PC-3 (cell line): ENCODE data around the gene COL16A1. TPM values are rescaled to one million over a fixed set of nuclear protein-coding genes. Genes with fewer than 3 reads are reported as not detected.
A peak's percentile ranks its signal among the peaks of the same experiment; 100 is the strongest.

Source experiments
- ATAC-seq: fragments of 200-7000 bp; cut with Tn5 transposase; 2 replicates; pipeline ENCODE4 v1.9.1; 2020; ENCODE audit warnings: mild to moderate bottlenecking, moderate library complexity
- BruUV-seq: library from RNA; stranded (reverse); fragments of 400-500 nt; replicated peaks from 2 replicates; lab custom pipeline; 2021; lab: Mats Ljungman, UMichigan
- CTCF ChIA-PET: fragments of 300-600 bp; sonication (Branson Sonifier 250); formaldehyde crosslinking; loops from one replicate; lab custom pipeline; 2022; ENCODE audit warnings: antibody characterized with exemption; lab: Charles Lee
- POLR2A ChIA-PET: fragments of 300-600 bp; sonication (Branson Sonifier 250); formaldehyde crosslinking; loops from one replicate; lab custom pipeline; 2022; ENCODE audit warnings: antibody characterized with exemption; ENCODE audit not compliant: unreplicated experiment; lab: Charles Lee
- DNase-seq: peaks from one replicate; pipeline ENCODE4 v3.0.0-alpha.2; 2015
- H2AFZ ChIP-seq: fragments of 300-600 bp; sonication (generic); 2 replicates; pipeline ENCODE4 v1.6.0; 2016; ENCODE audit warnings: antibody characterized with exemption, low read length
- H3F3A ChIP-seq: fragments of 300-600 bp; sonication (generic); one replicate; pipeline ENCODE4 v1.6.0; 2017; ENCODE audit warnings: antibody characterized with exemption, low read length, control low read depth, mild to moderate bottlenecking; ENCODE audit not compliant: unreplicated experiment
- H3K27ac ChIP-seq: fragments of 300-600 bp; sonication (generic); 2 replicates; pipeline ENCODE4 v1.5.1; 2016; ENCODE audit warnings: mild to moderate bottlenecking, low read length
- H3K27me3 ChIP-seq: fragments of 300-600 bp; sonication (generic); 2 replicates; pipeline ENCODE4 v1.6.1; 2016; ENCODE audit warnings: low read length, mixed read lengths
- H3K36me3 ChIP-seq: fragments of 300-600 bp; sonication (generic); 2 replicates; pipeline ENCODE4 v1.6.1; 2016; ENCODE audit warnings: low read depth, mixed run types, low read length, mixed read lengths
- H3K4me1 ChIP-seq: fragments of 300-600 bp; sonication (generic); 2 replicates; pipeline ENCODE4 v1.5.1; 2016; ENCODE audit warnings: low read length; ENCODE audit not compliant: insufficient read depth
- H3K4me2 ChIP-seq: fragments of 300-600 bp; sonication (generic); 2 replicates; pipeline ENCODE4 v1.6.0; 2016; ENCODE audit warnings: low read length
- H3K4me3 ChIP-seq: fragments of 300-600 bp; sonication (generic); 2 replicates; pipeline ENCODE4 v1.5.1; 2016; ENCODE audit warnings: mild to moderate bottlenecking, low read length, mixed read lengths
- H3K79me2 ChIP-seq: fragments of 300-600 bp; sonication (generic); 2 replicates; pipeline ENCODE4 v1.6.1; 2017; ENCODE audit warnings: low read length, mixed read lengths
- H3K9ac ChIP-seq: fragments of 300-600 bp; sonication (generic); 2 replicates; pipeline ENCODE4 v1.6.0; 2016; ENCODE audit warnings: mild to moderate bottlenecking, low read length
- H3K9me2 ChIP-seq: fragments of 300-600 bp; sonication (generic); replicated peaks from 2 replicates; pipeline ENCODE4 v1.6.1; 2016; ENCODE audit warnings: mixed run types, low read length, mixed read lengths
- H3K9me3 ChIP-seq: fragments of 300-600 bp; sonication (generic); 2 replicates; pipeline ENCODE4 v1.6.1; 2016; ENCODE audit warnings: low read length, mixed read lengths
- H4K20me1 ChIP-seq: fragments of 300-600 bp; sonication (generic); 2 replicates; pipeline ENCODE4 v1.6.1; 2016; ENCODE audit warnings: low read length, mixed read lengths
- EZH2 ChIP-seq: fragments of 300-600 bp; sonication (generic); IDR thresholded peaks from one replicate; pipeline ENCODE4 v1.6.1; 2017; ENCODE audit warnings: antibody characterized with exemption, mild to moderate bottlenecking, low read length; ENCODE audit not compliant: unreplicated experiment
- EZH2phosphoT487 ChIP-seq: fragments of 300-600 bp; sonication (generic); IDR thresholded peaks from 2 replicates; pipeline ENCODE4 v1.6.1; 2018; ENCODE audit warnings: mild to moderate bottlenecking, antibody characterized with exemption, low read length, borderline replicate concordance
- intact Hi-C: fragments of 100-400 bp; cut with micrococcal nuclease; formaldehyde crosslinking; loops from 2 replicates; pipeline ENCODE4 v1.9.0; 2023
- total RNA-seq: library from RNA; depleted of rRNA; stranded (reverse); fragments of >200 nt; gene quantifications from 2 replicates; pipeline ENCODE4 v1.2.3, GENCODE V29; 2014
- TF ChIP-seq, protein P1 (sequence below): fragments of 300-600 bp; sonication (generic); conservative IDR thresholded peaks from 2 replicates; pipeline ENCODE4 v1.5.1; 2017; ENCODE audit warnings: antibody characterized with exemption, low read depth, mild to moderate bottlenecking, low read length

Gene COL16A1
- total RNA-seq, 1 experiment from 2014 or later, result 5.0 TPM

DNA sequence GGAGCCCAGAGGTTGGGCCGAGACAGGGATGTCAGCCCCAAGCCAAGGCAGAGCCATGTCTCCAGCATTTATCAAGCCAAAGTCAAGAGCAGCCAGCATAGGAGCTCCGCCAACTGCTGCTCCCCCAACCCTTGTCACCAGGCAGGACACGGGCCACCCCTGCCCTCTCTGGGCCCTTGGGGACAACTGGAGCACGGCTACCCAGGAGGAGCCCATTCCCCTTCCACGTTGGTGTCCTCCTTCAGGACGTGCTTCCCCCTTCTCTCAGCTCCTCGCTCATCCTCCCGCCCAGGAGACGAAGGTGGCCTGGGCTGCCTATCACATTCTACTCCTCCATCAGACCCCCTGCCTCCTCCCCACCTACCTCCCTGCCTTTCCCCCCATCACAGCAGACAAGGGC is 39.3 kb downstream of the COL16A1 start:
- BruUV-seq, result no TSS peak
- H3K9me3 ChIP-seq, result no peaks in the 10 kb centered on the region
- intact Hi-C loops, result loop anchor here (1.0 kb wide), 1 partner anchor 125 kb away; no protein-coding TSS in a partner anchor
- no peak overlapping the region for H3K4me2 ChIP-seq
- no peaks in the 10 kb centered on the region for H3K9me2 ChIP-seq
- H3K36me3 ChIP-seq, result no peaks in the 10 kb centered on the region
- H3K4me1 ChIP-seq, result peaks cover 17% of the 10 kb centered on the region
- H3F3A ChIP-seq, result no peaks in the 10 kb centered on the region
- no peak overlapping the region for H3K27ac ChIP-seq
- ATAC-seq (no peak), DNase-seq (no peak)
- ChIA-PET CTCF (interaction anchor here (0.6 to 1.4 kb wide), 7 partner anchors 41 to 447 kb away, joined by 3 to 11 read pairs (median 4); no protein-coding TSS in a partner anchor), POLR2A (no interaction called here)
- H2AFZ ChIP-seq, result no peak overlapping the region
- no peak overlapping the region for H3K9ac ChIP-seq
- H3K4me3 ChIP-seq, result no peak overlapping the region
- TF ChIP-seq EZH2phosphoT487 (no peak), EZH2 (no peak)
- TF ChIP-seq, protein P1, sequence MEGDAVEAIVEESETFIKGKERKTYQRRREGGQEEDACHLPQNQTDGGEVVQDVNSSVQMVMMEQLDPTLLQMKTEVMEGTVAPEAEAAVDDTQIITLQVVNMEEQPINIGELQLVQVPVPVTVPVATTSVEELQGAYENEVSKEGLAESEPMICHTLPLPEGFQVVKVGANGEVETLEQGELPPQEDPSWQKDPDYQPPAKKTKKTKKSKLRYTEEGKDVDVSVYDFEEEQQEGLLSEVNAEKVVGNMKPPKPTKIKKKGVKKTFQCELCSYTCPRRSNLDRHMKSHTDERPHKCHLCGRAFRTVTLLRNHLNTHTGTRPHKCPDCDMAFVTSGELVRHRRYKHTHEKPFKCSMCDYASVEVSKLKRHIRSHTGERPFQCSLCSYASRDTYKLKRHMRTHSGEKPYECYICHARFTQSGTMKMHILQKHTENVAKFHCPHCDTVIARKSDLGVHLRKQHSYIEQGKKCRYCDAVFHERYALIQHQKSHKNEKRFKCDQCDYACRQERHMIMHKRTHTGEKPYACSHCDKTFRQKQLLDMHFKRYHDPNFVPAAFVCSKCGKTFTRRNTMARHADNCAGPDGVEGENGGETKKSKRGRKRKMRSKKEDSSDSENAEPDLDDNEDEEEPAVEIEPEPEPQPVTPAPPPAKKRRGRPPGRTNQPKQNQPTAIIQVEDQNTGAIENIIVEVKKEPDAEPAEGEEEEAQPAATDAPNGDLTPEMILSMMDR, result no peak
- H4K20me1 ChIP-seq, result no peaks in the 10 kb centered on the region
- no peaks in the 10 kb centered on the region for H3K79me2 ChIP-seq
- no peaks in the 10 kb centered on the region for H3K27me3 ChIP-seq

DNA sequence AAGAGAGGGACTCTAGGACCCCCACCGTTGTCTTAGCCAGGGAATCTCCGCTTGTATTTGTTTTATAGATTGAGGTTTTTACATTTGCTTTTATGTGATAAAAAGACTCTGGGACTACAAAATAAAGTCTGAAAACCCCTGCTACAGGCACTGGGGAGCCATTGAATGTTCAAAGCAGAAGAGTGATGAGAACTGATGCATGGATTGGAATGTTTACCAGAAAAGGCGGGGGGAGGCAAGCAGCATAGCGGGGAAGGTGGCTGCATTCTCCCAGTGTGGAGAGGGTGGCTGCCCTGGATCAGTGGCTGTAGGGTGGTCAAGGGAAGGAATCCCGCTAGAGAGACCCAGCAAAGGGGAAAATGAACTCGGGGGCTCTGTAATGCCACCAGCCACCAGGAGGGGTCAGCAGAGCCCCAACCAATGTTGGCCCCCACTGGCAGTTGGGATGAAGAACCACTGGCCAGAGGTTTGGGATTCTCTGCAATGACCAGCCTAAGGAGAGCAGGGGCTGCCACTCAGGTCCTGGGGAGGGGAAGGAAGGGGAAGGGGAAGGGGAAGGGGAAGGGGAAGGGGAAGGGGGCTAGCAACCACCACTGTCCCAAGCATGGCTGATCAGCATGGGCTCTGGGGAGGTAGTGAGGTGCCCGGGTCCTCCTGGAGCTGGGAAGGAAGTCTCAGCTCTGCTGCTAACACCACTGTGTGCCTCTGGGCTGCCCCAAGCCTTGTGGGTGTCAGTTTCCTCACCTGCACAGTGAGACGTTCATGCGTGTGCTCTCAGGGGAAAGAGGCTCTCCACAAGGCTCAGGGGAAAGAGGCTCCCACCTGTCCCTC is 40.0 kb downstream of the COL16A1 start:
- intact Hi-C loops, result loop anchor here (1.0 kb wide), 1 partner anchor 125 kb away; no protein-coding TSS in a partner anchor
- no peaks in the 10 kb centered on the region for H3K36me3 ChIP-seq

More for the DNA sequence above, 40.0 kb downstream of the COL16A1 start:
- H3K27ac ChIP-seq, result no peak overlapping the region
- BruUV-seq, result no TSS peak
- peaks cover 14% of the 10 kb centered on the region for H3K4me1 ChIP-seq
- H3K79me2 ChIP-seq, result no peaks in the 10 kb centered on the region
- H3F3A ChIP-seq, result no peaks in the 10 kb centered on the region
- H3K4me3 ChIP-seq, result no peak overlapping the region
- no peak overlapping the region for H3K9ac ChIP-seq
- TF ChIP-seq EZH2phosphoT487, result no peak
- TF ChIP-seq, protein P1, result peak; percentile 93
- no peak for TF ChIP-seq EZH2
- ATAC-seq (peak; percentile 50), DNase-seq (peak; percentile 72)
- CTCF ChIA-PET, result interaction anchor here (0.6 to 1.4 kb wide), 8 partner anchors 41 to 448 kb away, joined by 3 to 11 read pairs (median 4); no protein-coding TSS in a partner anchor
- H3K4me2 ChIP-seq, result no peak overlapping the region
- H4K20me1 ChIP-seq, result no peaks in the 10 kb centered on the region
- H3K27me3 ChIP-seq, result no peaks in the 10 kb centered on the region
- no peaks in the 10 kb centered on the region for H3K9me3 ChIP-seq
- POLR2A ChIA-PET, result no interaction called here
- H3K9me2 ChIP-seq, result no peaks in the 10 kb centered on the region
- no peak overlapping the region for H2AFZ ChIP-seq
